Measurements from ENCODE around the gene FAM98B.

DNA sequence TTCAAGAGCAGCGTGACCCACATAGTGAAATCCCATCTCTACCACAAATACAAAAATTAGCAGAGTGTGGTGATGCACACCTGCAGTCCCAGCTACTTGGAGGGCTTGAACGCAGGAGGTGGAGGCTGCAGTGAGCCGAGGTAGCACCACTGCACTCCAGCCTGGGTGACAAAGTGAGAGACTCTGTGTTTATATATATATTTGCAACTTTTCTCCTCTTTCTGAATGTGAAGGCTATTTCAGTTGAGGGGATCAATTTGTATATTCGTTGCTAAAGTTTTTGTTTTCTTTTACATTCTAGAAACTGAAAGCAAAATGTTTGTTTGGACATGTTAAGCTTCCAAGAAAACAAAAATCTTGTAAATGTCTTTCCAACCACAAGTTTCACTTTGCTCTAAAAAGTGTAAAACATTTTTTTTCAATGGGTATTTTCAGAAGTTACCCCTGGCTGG lies 29.8 kb upstream of the FAM98B start:
- TF ChIP-seq, protein P1, sequence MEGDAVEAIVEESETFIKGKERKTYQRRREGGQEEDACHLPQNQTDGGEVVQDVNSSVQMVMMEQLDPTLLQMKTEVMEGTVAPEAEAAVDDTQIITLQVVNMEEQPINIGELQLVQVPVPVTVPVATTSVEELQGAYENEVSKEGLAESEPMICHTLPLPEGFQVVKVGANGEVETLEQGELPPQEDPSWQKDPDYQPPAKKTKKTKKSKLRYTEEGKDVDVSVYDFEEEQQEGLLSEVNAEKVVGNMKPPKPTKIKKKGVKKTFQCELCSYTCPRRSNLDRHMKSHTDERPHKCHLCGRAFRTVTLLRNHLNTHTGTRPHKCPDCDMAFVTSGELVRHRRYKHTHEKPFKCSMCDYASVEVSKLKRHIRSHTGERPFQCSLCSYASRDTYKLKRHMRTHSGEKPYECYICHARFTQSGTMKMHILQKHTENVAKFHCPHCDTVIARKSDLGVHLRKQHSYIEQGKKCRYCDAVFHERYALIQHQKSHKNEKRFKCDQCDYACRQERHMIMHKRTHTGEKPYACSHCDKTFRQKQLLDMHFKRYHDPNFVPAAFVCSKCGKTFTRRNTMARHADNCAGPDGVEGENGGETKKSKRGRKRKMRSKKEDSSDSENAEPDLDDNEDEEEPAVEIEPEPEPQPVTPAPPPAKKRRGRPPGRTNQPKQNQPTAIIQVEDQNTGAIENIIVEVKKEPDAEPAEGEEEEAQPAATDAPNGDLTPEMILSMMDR (optimal IDR thresholded peaks at IDR 0.05 in 1 of 3, IDR thresholded peaks at IDR 0.05 in 1 of 3, conservative IDR thresholded peaks at IDR 0.05 in 1 of 3; ENCODE audit: extremely low read depth in 1 of 3, insufficient read depth in 2 of 3, low read length in 3 of 3), result no peak
- TF ChIP-seq EZH2 (IDR thresholded peaks at IDR 0.05; ENCODE audit: low read length), result no peak
